Loucy (cell line): ENCODE results near the gene PIGW.

Experiments
- H2AFZ ChIP-seq: fragments of 200-600 bp; sonication (generic); 2 replicates; pipeline ENCODE4 v1.6.0; 2016; ENCODE audit warnings: antibody characterized with exemption, mild to moderate bottlenecking, low read length, moderate library complexity
- H3F3A ChIP-seq: fragments of 200-600 bp; 2 replicates; pipeline ENCODE4 v1.6.0; 2016; ENCODE audit warnings: antibody characterized with exemption, low read depth, mild to moderate bottlenecking
- H3K27me3 ChIP-seq: fragments of 200-600 bp; sonication (generic); 2 replicates; pipeline ENCODE4 v1.6.1; 2014; ENCODE audit warnings: low read length, mild to moderate bottlenecking; ENCODE audit not compliant: insufficient read depth, poor library complexity, severe bottlenecking
- H3K36me3 ChIP-seq: fragments of 200-600 bp; sonication (generic); 2 replicates; pipeline ENCODE4 v1.6.1; 2016; ENCODE audit warnings: low read length; ENCODE audit not compliant: insufficient read depth
- H3K4me1 ChIP-seq: fragments of 200-600 bp; sonication (generic); 2 replicates; pipeline ENCODE4 v1.5.1; 2014; ENCODE audit warnings: low read length, mild to moderate bottlenecking; ENCODE audit not compliant: insufficient read depth, poor library complexity, severe bottlenecking
- H3K4me2 ChIP-seq: fragments of 200-600 bp; sonication (generic); 2 replicates; pipeline ENCODE4 v1.6.0; 2014; ENCODE audit warnings: antibody characterized with exemption, low read length, low read depth, mild to moderate bottlenecking; ENCODE audit not compliant: poor library complexity, severe bottlenecking
- H3K4me3 ChIP-seq: fragments of 200-600 bp; sonication (generic); 2 replicates; pipeline ENCODE4 v1.5.1; 2014; ENCODE audit warnings: low read length, mild to moderate bottlenecking, mixed read lengths; ENCODE audit not compliant: poor library complexity, severe bottlenecking
- H3K79me2 ChIP-seq: fragments of 200-600 bp; sonication (generic); 2 replicates; pipeline ENCODE4 v1.6.1; 2014; ENCODE audit warnings: low read length; ENCODE audit not compliant: insufficient read depth
- H3K9ac ChIP-seq: fragments of 200-600 bp; sonication (generic); 2 replicates; pipeline ENCODE4 v1.6.0; 2014; ENCODE audit warnings: mild to moderate bottlenecking, low read depth, low read length, moderate library complexity; ENCODE audit not compliant: poor library complexity, severe bottlenecking
- H3K9me2 ChIP-seq: fragments of 200-600 bp; sonication (generic); replicated peaks from 2 replicates; pipeline ENCODE4 v1.6.1; 2016; ENCODE audit warnings: low read depth, low read length, mixed read lengths
- H3K9me3 ChIP-seq: fragments of 200-600 bp; sonication (generic); 2 replicates; pipeline ENCODE4 v1.6.1; 2014; ENCODE audit warnings: mild to moderate bottlenecking, antibody characterized with exemption, low read length, low read depth; ENCODE audit not compliant: insufficient read depth
- H4K20me1 ChIP-seq: fragments of 200-600 bp; sonication (generic); 2 replicates; pipeline ENCODE4 v1.6.0; 2014; ENCODE audit warnings: antibody characterized with exemption, low read length, mild to moderate bottlenecking; ENCODE audit not compliant: insufficient read depth, poor library complexity, severe bottlenecking
- EZH2phosphoT487 ChIP-seq: fragments of 200-600 bp; IDR thresholded peaks from 2 replicates; pipeline ENCODE4 v1.6.1; 2018; ENCODE audit warnings: antibody characterized with exemption, mild to moderate bottlenecking, moderate library complexity, borderline replicate concordance
- TF ChIP-seq, protein P1 (sequence below): fragments of 200-600 bp; sonication (generic); conservative IDR thresholded peaks from 2 replicates; pipeline ENCODE4 v1.5.1; 2014; ENCODE audit warnings: mild to moderate bottlenecking, antibody characterized with exemption, low read length

The PIGW gene

DNA sequence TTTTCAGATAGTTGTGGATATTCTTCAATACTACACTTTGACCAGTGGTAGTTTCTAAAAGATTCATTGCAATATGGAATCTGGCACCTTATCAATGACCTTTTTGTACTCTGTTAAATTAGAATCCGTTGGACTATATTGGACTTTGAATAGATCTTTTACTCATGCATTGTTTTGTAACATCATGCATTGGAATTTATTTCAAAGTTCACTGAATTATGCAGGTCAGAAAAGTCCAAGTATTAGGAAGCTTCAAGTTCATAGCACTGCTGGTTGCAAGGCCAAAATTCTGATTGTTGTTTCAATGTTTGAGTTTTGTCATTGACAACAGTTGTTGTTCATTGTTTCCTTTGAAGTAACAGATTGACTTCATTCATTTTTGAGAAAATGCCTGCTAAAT, 49.0 kb downstream of the PIGW start:
- no peak overlapping the region for H3K4me2 ChIP-seq
- no peaks in the 10 kb centered on the region for H3K9me2 ChIP-seq
- TF ChIP-seq EZH2phosphoT487 = no peak
- TF ChIP-seq, protein P1, sequence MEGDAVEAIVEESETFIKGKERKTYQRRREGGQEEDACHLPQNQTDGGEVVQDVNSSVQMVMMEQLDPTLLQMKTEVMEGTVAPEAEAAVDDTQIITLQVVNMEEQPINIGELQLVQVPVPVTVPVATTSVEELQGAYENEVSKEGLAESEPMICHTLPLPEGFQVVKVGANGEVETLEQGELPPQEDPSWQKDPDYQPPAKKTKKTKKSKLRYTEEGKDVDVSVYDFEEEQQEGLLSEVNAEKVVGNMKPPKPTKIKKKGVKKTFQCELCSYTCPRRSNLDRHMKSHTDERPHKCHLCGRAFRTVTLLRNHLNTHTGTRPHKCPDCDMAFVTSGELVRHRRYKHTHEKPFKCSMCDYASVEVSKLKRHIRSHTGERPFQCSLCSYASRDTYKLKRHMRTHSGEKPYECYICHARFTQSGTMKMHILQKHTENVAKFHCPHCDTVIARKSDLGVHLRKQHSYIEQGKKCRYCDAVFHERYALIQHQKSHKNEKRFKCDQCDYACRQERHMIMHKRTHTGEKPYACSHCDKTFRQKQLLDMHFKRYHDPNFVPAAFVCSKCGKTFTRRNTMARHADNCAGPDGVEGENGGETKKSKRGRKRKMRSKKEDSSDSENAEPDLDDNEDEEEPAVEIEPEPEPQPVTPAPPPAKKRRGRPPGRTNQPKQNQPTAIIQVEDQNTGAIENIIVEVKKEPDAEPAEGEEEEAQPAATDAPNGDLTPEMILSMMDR = no peak
- H2AFZ ChIP-seq = no peak overlapping the region
- no peak overlapping the region for H3K9ac ChIP-seq
- no peaks in the 10 kb centered on the region for H3K27me3 ChIP-seq
- peaks cover 91% of the 10 kb centered on the region for H3K36me3 ChIP-seq
- no peaks in the 10 kb centered on the region for H3K9me3 ChIP-seq
- no peaks in the 10 kb centered on the region; the same call in 1 of the 2 replicates for H3F3A ChIP-seq
- no peak overlapping the region for H3K4me3 ChIP-seq
- H3K4me1 ChIP-seq = no peaks in the 10 kb centered on the region
- no peaks in the 10 kb centered on the region for H4K20me1 ChIP-seq
- H3K79me2 ChIP-seq = no peaks in the 10 kb centered on the region

DNA sequence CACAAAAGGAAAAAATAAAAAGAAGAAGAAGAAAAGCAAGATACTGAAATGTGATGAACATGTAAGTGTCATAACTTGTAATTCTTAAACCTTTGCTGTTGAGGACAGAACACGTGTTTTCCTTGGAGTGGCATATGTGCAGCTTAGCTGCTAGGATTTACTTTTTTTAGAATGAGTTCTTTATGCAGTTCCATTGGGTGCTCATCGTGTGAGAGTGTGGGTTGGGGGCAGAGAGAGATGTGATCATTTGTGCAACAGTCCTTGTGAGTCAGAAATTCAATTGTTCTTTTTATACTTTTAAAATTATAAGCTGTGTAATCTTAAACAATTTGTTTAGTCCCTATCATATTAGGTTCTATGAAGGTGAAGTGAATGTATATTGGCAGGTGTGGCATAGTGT, 51.4 kb downstream of the PIGW start:
- no peak overlapping the region for H3K9ac ChIP-seq
- no peak overlapping the region for H2AFZ ChIP-seq
- H3K79me2 ChIP-seq = no peaks in the 10 kb centered on the region
- no peaks in the 10 kb centered on the region for H3K9me3 ChIP-seq
- no peaks in the 10 kb centered on the region for H3K27me3 ChIP-seq
- no peak overlapping the region for H3K4me2 ChIP-seq
- no peaks in the 10 kb centered on the region for H4K20me1 ChIP-seq
- no peaks in the 10 kb centered on the region for H3K9me2 ChIP-seq
- peaks cover 90% of the 10 kb centered on the region for H3K36me3 ChIP-seq
- no peaks in the 10 kb centered on the region for H3K4me1 ChIP-seq
- no peak for TF ChIP-seq EZH2phosphoT487
- TF ChIP-seq, protein P1 = no peak
- H3F3A ChIP-seq = peaks cover 6% of the 10 kb centered on the region
- no peak overlapping the region for H3K4me3 ChIP-seq
